ENCODE results near the gene SLC4A5. TPM values are rescaled to one million over a fixed set of nuclear protein-coding genes. Genes with fewer than 3 reads are reported as not detected.

SLC4A5 gene
- polyA plus RNA-seq, 2 donors: 0.28 to 0.33 TPM

DNA sequence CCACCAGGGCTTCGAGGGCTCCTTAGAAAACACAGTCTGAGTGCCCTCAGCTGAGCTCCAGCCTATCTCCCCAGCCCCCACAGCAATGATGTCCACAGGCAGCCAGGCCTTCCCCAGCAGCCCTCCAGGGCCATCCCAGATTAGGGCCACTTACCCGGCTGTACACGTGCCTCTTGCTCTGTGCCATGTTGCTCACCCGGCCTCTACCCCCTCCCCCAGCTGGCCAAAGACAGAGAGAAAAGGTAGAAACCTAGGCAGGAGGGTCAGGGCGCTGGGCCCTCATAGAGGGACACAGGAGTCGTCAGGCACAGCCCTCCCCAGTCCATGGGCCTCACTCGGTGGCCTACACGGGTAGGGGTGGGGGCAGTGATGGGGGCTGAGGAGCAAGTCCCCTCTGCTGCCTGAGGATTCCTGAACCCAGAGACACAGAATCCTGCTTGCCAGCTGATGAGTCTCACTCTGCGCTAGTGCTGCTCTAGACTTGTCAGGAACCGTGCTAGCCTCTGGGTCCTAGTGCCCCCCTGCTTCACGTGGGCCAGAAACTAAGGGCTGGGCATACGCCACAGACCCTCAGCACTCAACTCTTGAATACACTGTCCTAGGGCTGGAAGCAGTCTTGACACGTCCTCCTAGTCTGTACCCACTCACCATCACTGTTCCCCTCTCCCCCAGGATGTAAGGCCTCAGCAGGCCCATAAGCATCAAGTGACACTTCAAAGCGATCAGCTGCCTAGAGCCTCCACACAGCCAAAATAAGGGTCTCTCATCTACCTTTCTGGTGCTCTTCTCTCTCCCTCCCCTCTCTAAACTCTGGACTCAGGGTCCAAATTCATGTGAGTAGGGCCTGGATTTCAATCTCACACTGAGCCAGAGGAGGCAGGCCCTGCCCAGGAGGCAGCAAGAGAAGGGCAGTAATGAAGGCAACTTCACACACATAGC is 36.9 kb upstream of the SLC4A5 start, which contains the start of gene DCTN1:
Gene DCTN1 (minus strand): TSS at position 461 of the 939 bp plus-strand sequence. CDS start 274 bp downstream, at position 187.
- H3K36me3 ChIP-seq (ENCODE audit: control insufficient read depth in 2 of 2, insufficient read depth in 2 of 2, low read length in 1 of 2): peaks cover 4 to 16% of the 10 kb centered on the region in 2 donors
- WGBS, 2 donors: 23 to 29% methylated on average over 14 of the region's 14 CpGs
- peaks cover 10 to 11% of the 10 kb centered on the region in 2 donors for H3K4me1 ChIP-seq (ENCODE audit: control insufficient read depth in 2 of 2, insufficient read depth in 2 of 2, low read length in 1 of 2)
- H3K27ac ChIP-seq (ENCODE audit: low read depth in 2 of 2, low read length in 1 of 2): no peak within 1 kb of the TSS
- no peaks in the 10 kb centered on the region for H3K9me3 ChIP-seq (ENCODE audit: control insufficient read depth in 2 of 2, insufficient read depth in 1 of 2, low read depth in 1 of 2, low read length in 1 of 2)
- H3K4me3 ChIP-seq (ENCODE audit: low read depth in 1 of 2, low read length in 2 of 2): peak within 1 kb of the TSS; percentile 21 to 34
- H3K27me3 ChIP-seq (ENCODE audit: control insufficient read depth in 1 of 2, insufficient read depth in 2 of 2, low read length in 2 of 2): no peaks in the 10 kb centered on the region

DNA sequence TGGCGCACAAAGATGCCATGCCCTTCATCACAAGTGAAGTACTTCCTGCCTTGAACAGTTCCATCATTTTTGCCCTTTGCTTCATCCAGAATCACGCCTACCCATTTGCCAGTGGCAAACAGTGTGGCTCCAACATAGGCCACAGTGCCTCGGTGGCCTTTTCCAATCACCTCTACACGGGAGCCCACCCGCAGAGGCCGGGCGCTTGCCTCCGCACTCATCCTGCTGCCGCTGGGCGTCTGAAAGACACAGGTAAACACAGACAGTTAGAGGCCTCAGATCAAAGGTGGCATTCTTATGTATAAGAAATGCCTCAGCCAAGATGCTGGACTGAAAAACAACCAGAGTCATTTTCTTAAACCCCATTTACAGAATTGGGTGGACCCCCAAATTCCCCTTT is 34.8 kb upstream of the SLC4A5 start:
- WGBS, 2 donors: 89 to 91% methylated on average over 10 of the region's 10 CpGs
- Histone ChIP-seq H3K4me3 (ENCODE audit: low read depth in 1 of 2, low read length in 2 of 2) (no peak overlapping the region), H3K27me3 (ENCODE audit: control insufficient read depth in 1 of 2, insufficient read depth in 2 of 2, low read length in 2 of 2) (no peaks in the 10 kb centered on the region), H3K9me3 (ENCODE audit: control insufficient read depth in 2 of 2, insufficient read depth in 1 of 2, low read depth in 1 of 2, low read length in 1 of 2) (no peaks in the 10 kb centered on the region), H3K4me1 (ENCODE audit: control insufficient read depth in 2 of 2, insufficient read depth in 2 of 2, low read length in 1 of 2) (peaks cover 16 to 17% of the 10 kb centered on the region in 2 donors), H3K36me3 (ENCODE audit: control insufficient read depth in 2 of 2, insufficient read depth in 2 of 2, low read length in 1 of 2) (peaks cover 4 to 16% of the 10 kb centered on the region in 2 donors), H3K27ac (ENCODE audit: low read depth in 2 of 2, low read length in 1 of 2) (no peak overlapping the region)

DNA sequence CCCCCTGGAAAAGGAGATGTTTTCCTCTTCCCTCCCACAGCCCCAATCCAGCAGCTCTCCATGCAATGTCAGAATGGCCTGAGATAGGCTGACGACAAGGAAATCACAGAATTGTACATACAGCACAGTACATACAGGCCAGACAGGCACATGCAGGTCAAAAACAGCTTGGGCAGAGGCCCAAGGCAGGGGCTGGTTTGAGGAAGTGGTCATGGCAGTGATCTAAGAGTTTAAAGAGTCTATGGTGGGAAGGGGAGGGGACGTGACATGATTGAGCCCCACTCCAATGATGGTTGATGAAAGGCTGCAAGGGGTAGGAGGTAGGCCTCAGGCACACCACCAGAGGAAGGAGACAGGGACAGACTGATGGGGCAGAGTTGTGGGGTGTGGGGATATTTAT is 32.6 kb upstream of the SLC4A5 start:
- Histone ChIP-seq H3K9me3 (ENCODE audit: control insufficient read depth in 2 of 2, insufficient read depth in 1 of 2, low read depth in 1 of 2, low read length in 1 of 2) (no peaks in the 10 kb centered on the region), H3K4me1 (ENCODE audit: control insufficient read depth in 2 of 2, insufficient read depth in 2 of 2, low read length in 1 of 2) (peaks cover 16 to 17% of the 10 kb centered on the region in 2 donors)
- WGBS, 2 donors: 85 to 88% methylated on average over 2 of the region's 2 CpGs

DNA sequence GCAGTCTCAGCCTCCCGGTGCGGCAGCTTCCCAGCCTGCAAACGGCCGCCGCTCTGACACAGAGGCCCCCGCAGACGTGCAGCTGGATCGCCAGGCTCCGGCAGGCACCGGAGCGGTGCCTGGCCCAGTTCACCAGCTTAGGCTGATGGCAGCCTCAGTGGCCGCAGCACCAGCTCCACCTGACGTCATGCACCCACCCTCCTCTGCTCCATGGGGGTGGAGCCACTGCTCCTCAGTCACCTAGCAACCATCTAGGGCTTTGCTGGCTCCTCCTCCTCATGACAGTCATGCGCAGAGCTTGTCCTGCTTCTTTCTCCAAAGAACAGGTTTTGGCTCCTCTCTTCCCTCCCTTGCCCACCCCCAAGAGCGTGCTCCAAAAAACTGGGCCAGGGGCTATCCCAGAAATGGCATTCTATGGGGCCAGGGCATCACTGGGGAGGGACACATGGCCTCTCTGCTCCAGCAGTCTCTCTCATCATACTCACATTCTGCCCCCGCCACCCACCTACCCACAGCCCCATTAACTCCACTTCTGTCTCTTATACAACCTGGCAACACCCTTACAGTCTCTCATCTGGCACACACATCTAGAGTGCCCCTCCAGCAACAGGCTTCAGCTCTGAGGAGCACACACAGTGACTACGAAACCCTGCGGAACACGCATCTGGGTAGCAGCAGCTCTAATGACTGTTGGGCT is 31.4 kb upstream of the SLC4A5 start:
- Histone ChIP-seq H3K9me3 (ENCODE audit: control insufficient read depth in 2 of 2, insufficient read depth in 1 of 2, low read depth in 1 of 2, low read length in 1 of 2) (no peaks in the 10 kb centered on the region), H3K27me3 (ENCODE audit: control insufficient read depth in 1 of 2, insufficient read depth in 2 of 2, low read length in 2 of 2) (no peaks in the 10 kb centered on the region), H3K4me3 (ENCODE audit: low read depth in 1 of 2, low read length in 2 of 2) (peak overlapping the region in 1 of 2 donors; percentile 22), H3K27ac (ENCODE audit: low read depth in 2 of 2, low read length in 1 of 2) (peak overlapping the region in 1 of 2 donors; percentile 56), H3K36me3 (ENCODE audit: control insufficient read depth in 2 of 2, insufficient read depth in 2 of 2, low read length in 1 of 2) (peaks cover 21 to 35% of the 10 kb centered on the region in 2 donors), H3K4me1 (ENCODE audit: control insufficient read depth in 2 of 2, insufficient read depth in 2 of 2, low read length in 1 of 2) (peaks cover 6 to 8% of the 10 kb centered on the region in 2 donors)
- 57 to 61% methylated on average over 19 of the region's 19 CpGs for WGBS, 2 donors

More for the DNA sequence above, 32.6 kb upstream of the SLC4A5 start:
- Histone ChIP-seq H3K4me3 (ENCODE audit: low read depth in 1 of 2, low read length in 2 of 2) (no peak overlapping the region), H3K27ac (ENCODE audit: low read depth in 2 of 2, low read length in 1 of 2) (no peak overlapping the region), H3K27me3 (ENCODE audit: control insufficient read depth in 1 of 2, insufficient read depth in 2 of 2, low read length in 2 of 2) (no peaks in the 10 kb centered on the region), H3K36me3 (ENCODE audit: control insufficient read depth in 2 of 2, insufficient read depth in 2 of 2, low read length in 1 of 2) (peaks cover 11 to 23% of the 10 kb centered on the region in 2 donors)

DNA sequence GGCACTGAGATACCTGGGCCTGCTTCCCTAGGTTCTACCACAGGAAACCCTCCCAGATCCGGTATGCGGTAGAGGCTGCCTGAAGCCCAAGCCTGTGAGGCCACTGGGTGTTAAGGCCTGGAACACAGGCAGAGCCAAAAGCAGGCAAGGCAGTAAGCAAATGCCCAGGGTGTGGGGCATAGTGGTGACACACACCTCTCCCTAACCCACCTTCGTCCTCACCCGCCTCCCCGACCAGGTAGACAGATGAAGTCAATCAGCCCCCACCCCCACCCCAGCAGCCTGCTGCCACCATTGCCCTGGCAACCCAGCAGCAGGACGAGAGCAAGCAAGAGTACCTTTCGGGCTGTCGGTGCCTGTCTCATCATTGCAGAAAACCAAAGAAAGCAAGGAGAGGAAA is 30.8 kb upstream of the SLC4A5 start:
- H3K9me3 ChIP-seq (ENCODE audit: control insufficient read depth in 2 of 2, insufficient read depth in 1 of 2, low read depth in 1 of 2, low read length in 1 of 2): no peaks in the 10 kb centered on the region
- no peak overlapping the region for H3K4me3 ChIP-seq (ENCODE audit: low read depth in 1 of 2, low read length in 2 of 2)
- peaks cover 4 to 7% of the 10 kb centered on the region in 2 donors for H3K4me1 ChIP-seq (ENCODE audit: control insufficient read depth in 2 of 2, insufficient read depth in 2 of 2, low read length in 1 of 2)
- peak overlapping the region in 1 of 2 donors; percentile 15 for H3K27ac ChIP-seq (ENCODE audit: low read depth in 2 of 2, low read length in 1 of 2)
- H3K27me3 ChIP-seq (ENCODE audit: control insufficient read depth in 1 of 2, insufficient read depth in 2 of 2, low read length in 2 of 2): no peaks in the 10 kb centered on the region
- peaks cover 23 to 40% of the 10 kb centered on the region in 2 donors for H3K36me3 ChIP-seq (ENCODE audit: control insufficient read depth in 2 of 2, insufficient read depth in 2 of 2, low read length in 1 of 2)
- WGBS, 2 donors: 78 to 84% methylated on average over 8 of the region's 8 CpGs

DNA sequence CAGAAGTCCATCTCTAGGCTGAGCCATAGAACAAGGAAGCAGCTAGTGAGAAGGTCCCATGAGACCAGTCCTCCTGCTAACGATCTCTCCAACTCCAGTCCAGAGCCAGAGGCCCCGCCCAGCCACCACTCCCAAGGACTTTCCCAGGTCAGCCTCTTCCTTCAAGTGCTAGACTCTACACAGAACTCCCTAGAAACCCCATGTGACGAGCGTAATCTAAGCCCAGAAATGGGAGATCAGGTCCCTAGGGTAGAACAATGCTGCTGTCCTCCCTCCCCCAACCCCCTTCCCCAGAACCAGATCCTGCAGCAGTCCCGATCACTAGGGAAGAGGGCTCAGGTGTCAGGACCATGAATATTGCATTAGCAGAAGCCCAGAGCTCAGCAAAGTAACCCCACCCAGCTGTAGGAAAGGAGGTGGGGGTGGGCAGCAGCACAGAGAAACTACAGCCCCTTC is 30.0 kb upstream of the SLC4A5 start:
- Histone ChIP-seq H3K27ac (ENCODE audit: low read depth in 2 of 2, low read length in 1 of 2) (no peak overlapping the region), H3K4me3 (ENCODE audit: low read depth in 1 of 2, low read length in 2 of 2) (no peak overlapping the region), H3K36me3 (ENCODE audit: control insufficient read depth in 2 of 2, insufficient read depth in 2 of 2, low read length in 1 of 2) (peaks cover 28 to 47% of the 10 kb centered on the region in 2 donors), H3K4me1 (ENCODE audit: control insufficient read depth in 2 of 2, insufficient read depth in 2 of 2, low read length in 1 of 2) (peaks cover 4 to 7% of the 10 kb centered on the region in 2 donors), H3K27me3 (ENCODE audit: control insufficient read depth in 1 of 2, insufficient read depth in 2 of 2, low read length in 2 of 2) (no peaks in the 10 kb centered on the region), H3K9me3 (ENCODE audit: control insufficient read depth in 2 of 2, insufficient read depth in 1 of 2, low read depth in 1 of 2, low read length in 1 of 2) (no peaks in the 10 kb centered on the region)
- WGBS, 2 donors: 63 to 68% methylated on average over 5 of the region's 5 CpGs

DNA sequence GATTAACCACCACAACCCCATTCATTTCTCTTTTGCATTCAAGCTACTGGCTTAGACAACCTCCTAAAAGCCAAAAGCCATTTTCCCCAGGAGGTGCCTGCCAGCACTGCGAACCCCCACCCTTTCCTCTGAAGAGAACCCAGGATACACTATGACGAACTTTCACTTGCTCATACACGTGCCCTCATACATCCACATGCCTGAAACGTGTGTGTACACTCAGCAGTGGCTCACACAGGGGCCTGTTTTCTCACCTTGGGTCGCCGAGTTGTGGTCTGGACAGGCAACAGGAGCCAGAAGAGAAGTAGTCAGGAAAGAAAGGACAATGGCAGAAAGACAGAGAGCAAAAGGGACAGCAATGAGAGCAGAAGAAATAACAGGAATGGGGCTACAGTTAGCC is 29.5 kb upstream of the SLC4A5 start:
- H3K4me3 ChIP-seq (ENCODE audit: low read depth in 1 of 2, low read length in 2 of 2): no peak overlapping the region
- H3K27ac ChIP-seq (ENCODE audit: low read depth in 2 of 2, low read length in 1 of 2): no peak overlapping the region
- H3K36me3 ChIP-seq (ENCODE audit: control insufficient read depth in 2 of 2, insufficient read depth in 2 of 2, low read length in 1 of 2): peaks cover 29 to 49% of the 10 kb centered on the region in 2 donors
- WGBS, 2 donors: 72 to 89% methylated on average over 6 of the region's 6 CpGs
- H3K9me3 ChIP-seq (ENCODE audit: control insufficient read depth in 2 of 2, insufficient read depth in 1 of 2, low read depth in 1 of 2, low read length in 1 of 2): no peaks in the 10 kb centered on the region
- H3K27me3 ChIP-seq (ENCODE audit: control insufficient read depth in 1 of 2, insufficient read depth in 2 of 2, low read length in 2 of 2): no peaks in the 10 kb centered on the region
- H3K4me1 ChIP-seq (ENCODE audit: control insufficient read depth in 2 of 2, insufficient read depth in 2 of 2, low read length in 1 of 2): peaks cover 4 to 7% of the 10 kb centered on the region in 2 donors

DNA sequence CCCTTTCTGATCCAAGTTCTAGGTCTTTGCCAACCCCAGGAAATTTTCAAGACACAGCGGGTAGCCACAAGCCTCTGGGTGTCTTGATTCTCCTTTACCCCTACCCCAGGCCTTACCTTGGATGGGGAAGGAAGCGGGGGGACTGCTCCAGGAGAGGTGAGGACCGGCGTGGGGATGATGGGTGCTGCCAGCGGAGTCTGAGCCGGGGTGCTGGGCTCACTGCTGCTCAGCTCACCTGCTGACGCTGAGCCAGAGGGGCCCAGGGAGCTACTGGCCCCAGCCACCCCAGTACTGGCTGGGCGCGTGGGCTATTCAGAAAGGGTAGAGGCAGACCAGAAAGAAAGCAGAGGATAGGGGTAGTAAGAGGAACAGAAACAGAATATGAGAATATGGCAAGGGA is 28.2 kb upstream of the SLC4A5 start:
- H3K4me3 ChIP-seq (ENCODE audit: low read depth in 1 of 2, low read length in 2 of 2): no peak overlapping the region
- H3K9me3 ChIP-seq (ENCODE audit: control insufficient read depth in 2 of 2, insufficient read depth in 1 of 2, low read depth in 1 of 2, low read length in 1 of 2): no peaks in the 10 kb centered on the region
- peaks cover 4 to 7% of the 10 kb centered on the region in 2 donors for H3K4me1 ChIP-seq (ENCODE audit: control insufficient read depth in 2 of 2, insufficient read depth in 2 of 2, low read length in 1 of 2)
- peaks cover 34 to 54% of the 10 kb centered on the region in 2 donors for H3K36me3 ChIP-seq (ENCODE audit: control insufficient read depth in 2 of 2, insufficient read depth in 2 of 2, low read length in 1 of 2)
- no peak overlapping the region for H3K27ac ChIP-seq (ENCODE audit: low read depth in 2 of 2, low read length in 1 of 2)
- H3K27me3 ChIP-seq (ENCODE audit: control insufficient read depth in 1 of 2, insufficient read depth in 2 of 2, low read length in 2 of 2): no peaks in the 10 kb centered on the region
- 97 to 99% methylated on average over 9 of the region's 9 CpGs for WGBS, 2 donors

DNA sequence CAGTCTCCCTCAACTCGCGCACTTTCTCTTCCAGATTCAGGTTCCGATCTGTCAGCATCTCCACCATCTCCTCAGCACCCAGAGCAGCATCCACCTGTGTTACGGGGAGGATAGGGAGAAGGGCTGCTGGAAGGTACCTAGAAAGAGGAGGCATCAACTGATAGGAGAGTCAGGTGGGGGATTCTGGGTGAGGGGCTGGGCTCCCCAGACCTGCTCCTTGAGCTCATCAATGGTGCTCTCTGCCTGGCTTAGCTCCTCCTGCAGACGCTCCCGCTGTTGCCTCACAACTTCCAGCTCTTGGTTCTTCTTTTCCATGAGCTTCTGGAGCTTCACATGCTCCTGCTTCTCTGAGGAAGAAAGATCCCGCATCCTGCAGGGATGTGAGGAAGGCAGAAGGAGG is 26.8 kb upstream of the SLC4A5 start:
- peaks cover 4 to 7% of the 10 kb centered on the region in 2 donors for H3K4me1 ChIP-seq (ENCODE audit: control insufficient read depth in 2 of 2, insufficient read depth in 2 of 2, low read length in 1 of 2)
- 95 to 96% methylated on average over 7 of the region's 7 CpGs for WGBS, 2 donors
- H3K27me3 ChIP-seq (ENCODE audit: control insufficient read depth in 1 of 2, insufficient read depth in 2 of 2, low read length in 2 of 2): no peaks in the 10 kb centered on the region
- no peak overlapping the region for H3K27ac ChIP-seq (ENCODE audit: low read depth in 2 of 2, low read length in 1 of 2)
- peaks cover 46 to 64% of the 10 kb centered on the region in 2 donors for H3K36me3 ChIP-seq (ENCODE audit: control insufficient read depth in 2 of 2, insufficient read depth in 2 of 2, low read length in 1 of 2)
- H3K9me3 ChIP-seq (ENCODE audit: control insufficient read depth in 2 of 2, insufficient read depth in 1 of 2, low read depth in 1 of 2, low read length in 1 of 2): no peaks in the 10 kb centered on the region
- no peak overlapping the region for H3K4me3 ChIP-seq (ENCODE audit: low read depth in 1 of 2, low read length in 2 of 2)

Measured in esophagus (tissue), 2 donors.